Renal pelvis (tissue), 12 donors: ENCODE results near the gene MCCD1. TPM values are rescaled to one million over a fixed set of nuclear protein-coding genes. Genes with fewer than 3 reads are reported as not detected.
"Not testable (repeated sequence)": the region's sequence is repeated elsewhere in the genome, so short reads cannot be mapped to it uniquely, and the experiment has no call there.

ENCODE experiments used
- DNase-seq: peaks from one replicate; pipeline ENCODE4 v3.0.0-alpha.2; 2013
- long read RNA-seq, 16 experiments: transcript quantifications; one replicate each; lab custom pipeline, GENCODE V29; 2026
- polyA plus RNA-seq, 3 donors: library from polyadenylated mRNA; unstranded; fragments of 120-200 nt; gene quantifications; one replicate each; pipeline ENCODE4 v1.2.1, GENCODE V29; 2013; ENCODE audit not compliant: insufficient read length in 3 of 3

The MCCD1 gene, protein sequence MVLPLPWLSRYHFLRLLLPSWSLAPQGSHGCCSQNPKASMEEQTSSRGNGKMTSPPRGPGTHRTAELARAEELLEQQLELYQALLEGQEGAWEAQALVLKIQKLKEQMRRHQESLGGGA
- polyA plus RNA-seq, result 10 to 100 TPM; 19.5 to 24.1 (median 21.9) TPM
- long read RNA-seq, donor 1, transcript MCCD1-201 (2 exons, 955 nt), result major isoform, 26 of 26 reads
- long read RNA-seq, donor 1, partial matches to known transcripts, result 0 of 26 reads
- long read RNA-seq, donor 1, other reads (novel, unspliced or antisense), result 0 of 26 reads
- long read RNA-seq, donor 2, transcript MCCD1-201 (2 exons, 955 nt), result major isoform, 31 of 31 reads
- long read RNA-seq, donor 2, partial matches to known transcripts, result 0 of 31 reads
- long read RNA-seq, donor 2, other reads (novel, unspliced or antisense), result 0 of 31 reads
- long read RNA-seq, donor 3, transcript MCCD1-201 (2 exons, 955 nt), result major isoform, 16 of 547 reads
- long read RNA-seq, donor 3, partial matches to known transcripts, result 341 of 547 reads
- long read RNA-seq, donor 3, other reads (novel, unspliced or antisense), result 190 of 547 reads
- long read RNA-seq, donor 4, transcript MCCD1-201 (2 exons, 955 nt), result major isoform, 28 of 28 reads
- long read RNA-seq, donor 4, partial matches to known transcripts, result 0 of 28 reads
- long read RNA-seq, donor 4, other reads (novel, unspliced or antisense), result 0 of 28 reads
- long read RNA-seq, donor 5, transcript MCCD1-201 (2 exons, 955 nt), result major isoform, 16 of 21 reads
- long read RNA-seq, donor 5, partial matches to known transcripts, result 5 of 21 reads
- long read RNA-seq, donor 5, other reads (novel, unspliced or antisense), result 0 of 21 reads
- long read RNA-seq, donor 6, transcript MCCD1-201 (2 exons, 955 nt), result major isoform, 20 of 34 reads
- long read RNA-seq, donor 6, partial matches to known transcripts, result 14 of 34 reads
- long read RNA-seq, donor 6, other reads (novel, unspliced or antisense), result 0 of 34 reads
- long read RNA-seq, donor 7, transcript MCCD1-201 (2 exons, 955 nt), result major isoform, 28 of 53 reads
- long read RNA-seq, donor 7, partial matches to known transcripts, result 25 of 53 reads
- long read RNA-seq, donor 7, other reads (novel, unspliced or antisense), result 0 of 53 reads
- long read RNA-seq, donor 8, partial matches to known transcripts, result 160 of 191 reads
- long read RNA-seq, donor 8, other reads (novel, unspliced or antisense), result 31 of 191 reads
- long read RNA-seq, donor 9, transcript MCCD1-201 (2 exons, 955 nt), result major isoform, 33 of 33 reads
- long read RNA-seq, donor 9, partial matches to known transcripts, result 0 of 33 reads
- long read RNA-seq, donor 9, other reads (novel, unspliced or antisense), result 0 of 33 reads
- long read RNA-seq, donor 10, transcript MCCD1-201 (2 exons, 955 nt), result major isoform, 22 of 581 reads
- long read RNA-seq, donor 10, partial matches to known transcripts, result 344 of 581 reads
- long read RNA-seq, donor 10, other reads (novel, unspliced or antisense), result 215 of 581 reads
- long read RNA-seq, donor 11, transcript MCCD1-201 (2 exons, 955 nt), result major isoform, 14 of 27 reads
- long read RNA-seq, donor 11, partial matches to known transcripts, result 13 of 27 reads
- long read RNA-seq, donor 11, other reads (novel, unspliced or antisense), result 0 of 27 reads
- long read RNA-seq, donor 12, transcript MCCD1-201 (2 exons, 955 nt), result major isoform, 31 of 31 reads
- long read RNA-seq, donor 12, partial matches to known transcripts, result 0 of 31 reads
- long read RNA-seq, donor 12, other reads (novel, unspliced or antisense), result 0 of 31 reads
- long read RNA-seq, donor 13, transcript MCCD1-201 (2 exons, 955 nt), result major isoform, 14 of 62 reads
- long read RNA-seq, donor 13, partial matches to known transcripts, result 48 of 62 reads
- long read RNA-seq, donor 13, other reads (novel, unspliced or antisense), result 0 of 62 reads
- long read RNA-seq, donor 14, transcript MCCD1-201 (2 exons, 955 nt), result major isoform, 41 of 83 reads
- long read RNA-seq, donor 14, partial matches to known transcripts, result 42 of 83 reads
- long read RNA-seq, donor 14, other reads (novel, unspliced or antisense), result 0 of 83 reads
- long read RNA-seq, donor 15, transcript MCCD1-201 (2 exons, 955 nt), result major isoform, 17 of 38 reads
- long read RNA-seq, donor 15, partial matches to known transcripts, result 21 of 38 reads
- long read RNA-seq, donor 15, other reads (novel, unspliced or antisense), result 0 of 38 reads
- long read RNA-seq, donor 16, transcript MCCD1-201 (2 exons, 955 nt), result major isoform, 26 of 629 reads
- long read RNA-seq, donor 16, partial matches to known transcripts, result 495 of 629 reads
- long read RNA-seq, donor 16, other reads (novel, unspliced or antisense), result 108 of 629 reads

DNA sequence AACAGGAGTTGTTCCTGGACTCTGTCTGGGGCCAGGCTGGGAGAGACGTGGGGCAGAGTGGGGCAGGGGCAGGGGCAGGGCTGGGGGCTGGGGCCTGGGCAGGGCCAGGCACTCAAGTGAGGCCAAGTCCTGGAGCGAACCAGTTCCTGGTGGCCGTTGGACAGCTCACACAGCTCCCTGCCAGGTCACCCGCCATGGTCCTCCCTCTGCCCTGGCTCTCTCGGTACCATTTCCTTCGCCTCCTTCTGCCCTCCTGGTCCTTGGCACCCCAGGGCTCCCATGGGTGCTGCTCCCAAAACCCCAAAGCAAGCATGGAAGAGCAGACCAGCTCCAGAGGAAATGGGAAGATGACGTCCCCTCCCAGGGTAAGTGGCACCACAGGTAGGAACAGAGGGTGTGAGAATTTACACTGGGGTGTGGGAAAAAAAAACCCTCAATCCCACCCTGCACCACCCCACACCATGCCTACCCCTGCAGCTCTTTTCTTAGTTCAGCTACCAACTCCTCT, at the start of gene MCCD1:
Gene MCCD1 (plus strand): TSS at position 142 of the 508 bp plus-strand sequence. CDS start 53 bp downstream, at position 195.
- no peak for DNase-seq

GRCh38 chr6:31479151-31479932, 49.4 kb upstream of the MCCD1 start:
- no peak for DNase-seq

GRCh38 chr6:31479933-31480535, 48.7 kb upstream of the MCCD1 start:
- no peak for DNase-seq

- no peak for DNase-seq
Observed at GRCh38 chr6:31480574-31480973, 48.2 kb upstream of the MCCD1 start.

DNA sequence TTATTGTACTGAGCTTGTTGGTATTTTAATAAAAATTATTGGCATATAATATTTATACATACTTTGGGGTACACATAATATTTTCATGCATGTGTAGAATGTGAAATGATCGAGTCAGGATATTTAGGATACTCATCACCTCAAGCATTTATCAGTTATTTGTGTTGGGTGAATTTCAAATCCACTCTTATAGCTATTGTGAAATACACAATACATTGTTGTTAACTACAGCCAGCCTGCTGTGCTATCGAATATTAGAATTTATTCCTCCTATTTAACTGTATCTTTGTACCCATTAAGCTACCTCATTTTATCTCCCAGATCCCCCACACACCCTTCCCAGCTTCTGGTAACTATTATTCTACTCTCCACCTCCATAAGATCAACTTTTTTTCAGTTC, 45.4 kb upstream of the MCCD1 start:
- DNase-seq, result no peak

GRCh38 chr6:31485055-31485454, 43.7 kb upstream of the MCCD1 start:
- DNase-seq, result no peak

DNA sequence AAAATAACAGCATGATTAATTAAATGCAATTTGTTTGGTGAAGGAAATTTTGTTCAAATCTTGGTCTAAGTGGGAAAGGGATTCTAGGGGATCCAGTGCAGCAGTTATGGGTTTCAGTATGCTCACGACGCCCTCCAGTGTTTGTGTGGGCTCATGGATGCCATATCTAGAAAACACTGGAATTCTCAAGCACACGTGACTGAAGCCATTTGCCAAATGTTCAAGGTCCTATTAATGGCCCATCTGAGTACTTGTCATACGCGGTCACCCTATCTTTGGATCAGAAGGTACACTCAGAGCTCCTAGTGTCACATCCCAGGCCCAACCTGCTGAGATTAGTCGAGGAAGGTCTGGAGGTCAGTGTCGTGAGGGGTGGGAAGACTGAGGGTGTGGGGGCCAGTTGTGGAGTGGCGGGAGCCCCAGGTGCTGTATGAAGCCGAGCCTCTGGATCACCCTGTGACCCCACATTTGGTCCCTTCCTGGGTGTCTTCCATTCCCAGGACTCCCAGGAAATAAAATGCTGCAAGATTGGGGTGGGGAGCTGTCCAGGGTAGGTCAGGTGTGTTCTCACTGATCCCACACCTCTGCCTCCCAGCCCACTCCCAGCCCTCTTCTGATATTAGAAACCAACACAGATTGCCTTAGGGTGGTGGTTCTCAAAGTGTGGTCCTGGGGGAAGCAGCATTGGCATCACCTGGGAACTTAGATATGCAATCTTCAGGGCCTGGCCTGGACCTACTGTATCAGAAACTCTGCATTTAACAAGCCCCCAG, 42.5 kb upstream of the MCCD1 start:
- DNase-seq, result not testable (repeated sequence)

- not testable (repeated sequence) for DNase-seq
Observed at GRCh38 chr6:31487674-31488073, 41.1 kb upstream of the MCCD1 start.

DNA sequence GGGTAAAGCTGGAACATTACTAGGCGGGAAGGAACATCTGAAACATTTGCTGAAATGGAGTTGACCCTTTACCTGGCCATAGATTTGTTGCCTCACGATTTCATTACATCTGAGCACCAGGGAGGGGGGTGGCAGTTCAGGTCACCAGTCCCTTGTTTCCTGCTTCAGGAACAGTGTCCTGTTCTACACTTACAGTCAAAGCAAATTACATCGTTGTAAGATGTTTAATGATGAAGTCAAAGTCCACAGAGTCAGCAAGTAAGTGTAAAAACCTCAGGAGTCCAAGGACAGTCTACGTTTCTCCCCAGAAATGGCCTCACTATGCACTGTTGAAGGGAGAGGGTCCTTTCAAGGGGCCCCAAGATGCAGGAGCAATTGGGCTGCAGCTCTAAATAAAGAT, 39.7 kb upstream of the MCCD1 start:
- DNase-seq, result no peak

DNA sequence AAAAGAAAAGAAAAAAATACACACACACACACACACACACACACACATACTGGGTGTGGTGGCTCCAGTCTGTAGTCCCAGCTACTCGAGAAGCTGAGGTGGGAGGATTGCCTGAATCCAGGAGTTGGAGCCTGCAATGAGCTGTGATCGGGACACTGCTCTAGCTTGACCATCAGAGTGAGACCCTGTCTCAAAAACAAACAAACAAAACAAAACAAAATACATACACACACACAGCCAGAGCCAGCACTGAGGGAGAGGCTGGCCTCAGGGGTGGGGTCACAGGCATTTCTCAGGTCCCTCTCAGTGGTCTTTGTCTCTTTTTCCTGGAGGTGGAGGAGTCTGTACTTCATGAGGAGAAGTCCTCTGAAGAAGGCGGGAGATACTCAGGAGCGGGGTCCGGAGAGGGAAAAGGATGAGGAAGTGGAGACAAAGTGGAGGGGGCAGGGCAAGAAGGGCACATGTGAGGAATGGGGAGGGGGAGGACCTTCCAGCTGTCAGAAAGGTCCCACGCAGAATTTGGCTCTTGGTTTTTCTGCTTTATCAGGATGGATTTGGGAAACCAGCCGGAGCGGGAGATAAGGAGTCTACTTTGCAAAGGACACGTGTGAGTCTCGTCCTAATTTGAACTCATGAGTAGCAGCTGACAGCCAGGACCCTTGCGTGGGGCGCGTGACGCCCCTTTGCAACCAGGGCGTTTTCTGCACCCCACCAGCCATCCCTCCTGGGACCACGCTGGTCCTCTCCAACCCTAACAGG, 38.5 kb upstream of the MCCD1 start:
- DNase-seq, result no peak

- DNase-seq, result not testable (repeated sequence)
Observed at GRCh38 chr6:31493550-31493874, 35.2 kb upstream of the MCCD1 start.

DNA sequence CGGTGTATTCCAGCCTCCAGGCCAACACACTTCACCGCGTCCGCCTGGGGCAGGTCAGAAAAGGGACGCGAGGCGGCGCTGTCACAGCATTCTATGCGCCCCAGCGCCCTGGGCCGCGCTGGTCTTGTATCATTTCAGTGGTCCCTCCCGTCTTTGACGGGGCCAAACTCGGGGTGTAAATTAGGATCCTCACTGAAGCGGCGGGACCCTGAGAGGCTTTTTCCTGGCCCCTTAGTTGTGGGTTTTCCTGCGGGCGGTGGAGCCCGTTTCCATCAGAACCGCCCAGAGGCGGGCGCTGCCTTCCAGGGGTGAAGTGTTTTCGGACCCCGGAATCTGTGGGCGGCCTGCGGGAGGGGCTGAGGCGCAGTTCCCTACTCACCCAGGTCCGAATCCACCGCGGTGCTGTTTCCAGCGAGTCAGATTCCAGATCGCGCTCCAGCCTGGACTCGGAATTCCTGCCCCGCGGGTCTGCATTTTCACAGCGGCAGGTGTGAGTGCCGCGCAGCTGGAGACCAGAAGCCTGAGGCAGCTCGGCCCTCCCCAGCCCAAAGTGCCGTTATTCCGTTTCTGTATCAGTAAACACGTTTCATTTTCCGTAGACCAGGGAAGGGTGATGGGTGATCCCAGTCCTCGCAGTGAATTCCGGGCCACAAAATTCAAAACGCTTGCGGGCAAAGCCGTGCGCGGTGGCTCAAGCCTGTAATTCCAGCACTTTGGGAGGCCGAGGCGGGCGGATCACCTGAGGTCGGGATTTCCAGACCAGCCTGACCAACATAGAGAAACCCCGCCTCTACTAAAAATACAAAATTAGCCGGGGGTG, 34.7 kb upstream of the MCCD1 start:
- DNase-seq, result peak; percentile 69

DNA sequence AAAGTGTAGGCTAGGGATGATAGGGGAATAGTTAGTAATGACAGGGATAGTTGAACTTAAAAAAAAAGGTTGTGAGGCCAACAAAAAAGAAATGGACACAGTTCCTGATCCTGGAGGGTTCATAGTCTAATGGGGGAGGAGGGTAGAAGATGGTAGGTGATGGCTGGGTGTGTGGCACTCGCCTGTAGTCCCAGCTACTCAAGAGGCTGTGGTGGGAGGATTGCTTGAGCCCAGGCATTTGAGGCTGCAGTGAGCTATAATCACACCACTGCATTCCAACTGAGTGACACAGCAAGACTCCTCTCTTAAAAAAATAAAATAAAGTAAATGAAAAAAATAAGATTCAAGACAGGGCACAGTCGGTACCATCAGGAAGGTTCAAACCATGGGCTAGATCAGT, 33.2 kb upstream of the MCCD1 start:
- no peak for DNase-seq

GRCh38 chr6:31496826-31497225, 31.9 kb upstream of the MCCD1 start:
- not testable (repeated sequence) for DNase-seq
